ENCODE measurements around the gene FBXO15. TPM values are rescaled to one million over a fixed set of nuclear protein-coding genes. Genes with fewer than 3 reads are reported as not detected.

Gene FBXO15
- total and polyA plus RNA-seq, 4 experiments from 2014 or later = 2.0 to 2.6 (median 2.4) TPM

DNA sequence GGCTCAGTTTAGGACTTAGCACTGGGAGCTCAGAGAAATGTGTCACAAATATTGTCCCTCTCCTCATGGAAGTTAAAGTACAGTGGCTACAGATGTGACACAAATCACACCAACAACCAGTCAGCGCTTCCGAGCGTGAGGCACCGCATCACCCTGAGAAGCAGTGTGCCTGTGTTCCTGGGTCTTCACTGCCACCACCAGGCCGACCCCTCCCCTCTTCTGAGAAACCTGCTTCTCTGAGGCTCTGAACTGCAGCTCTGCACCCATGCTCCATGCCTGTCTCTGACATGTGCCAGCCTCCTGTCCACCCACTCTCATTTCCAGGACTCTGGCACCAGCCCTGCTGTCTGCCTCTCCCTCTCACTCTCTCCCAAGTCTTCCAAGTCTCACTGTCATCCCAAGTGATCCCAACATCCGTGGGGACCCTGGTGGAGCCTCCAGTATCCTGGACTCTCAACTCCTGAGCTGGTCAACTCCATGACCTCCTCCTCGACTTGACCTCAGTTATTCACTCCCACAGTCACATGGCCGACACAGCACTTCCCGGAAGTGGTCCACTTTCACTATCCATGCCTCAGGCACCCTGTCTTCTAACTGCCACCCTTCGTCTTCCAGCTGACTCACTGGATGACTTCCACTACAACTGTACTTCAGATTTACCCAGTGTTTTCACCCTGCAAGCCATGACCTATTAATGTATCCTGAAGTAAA lies 73.5 kb downstream of the FBXO15 start:
- intact Hi-C loops (cut with micrococcal nuclease) = no loop called here
- Mint-ChIP-seq H3K4me1 (no peaks in the 10 kb centered on the region), H3K36me3 (no peaks in the 10 kb centered on the region), H3K9me3 (no peaks in the 10 kb centered on the region), H3K4me3 (no peak overlapping the region), H3K27me3 (peaks cover 0 to 3% of the 10 kb centered on the region in 2 donors), H3K27ac (no peak overlapping the region)
- Histone ChIP-seq H3K27me3 (ENCODE audit: insufficient read depth, low read length) (no peaks in the 10 kb centered on the region), H3K27ac (ENCODE audit: low read depth, low read length) (no peak overlapping the region), H3K4me3 (ENCODE audit: low read length in 2 of 2) (no peak overlapping the region), H3K36me3 (ENCODE audit: insufficient read depth, low read length) (no peaks in the 10 kb centered on the region), H3K9me3 (ENCODE audit: control insufficient read depth in 1 of 2, low read length in 2 of 2) (no peaks in the 10 kb centered on the region), H3K4me1 (ENCODE audit: insufficient read depth, low read length) (no peaks in the 10 kb centered on the region)
- ChIA-PET CTCF (ENCODE audit: partially characterized antibody) (no interaction called here), POLR2A (ENCODE audit: partially characterized antibody) (no interaction called here)
- no peak for DNase-seq

DNA sequence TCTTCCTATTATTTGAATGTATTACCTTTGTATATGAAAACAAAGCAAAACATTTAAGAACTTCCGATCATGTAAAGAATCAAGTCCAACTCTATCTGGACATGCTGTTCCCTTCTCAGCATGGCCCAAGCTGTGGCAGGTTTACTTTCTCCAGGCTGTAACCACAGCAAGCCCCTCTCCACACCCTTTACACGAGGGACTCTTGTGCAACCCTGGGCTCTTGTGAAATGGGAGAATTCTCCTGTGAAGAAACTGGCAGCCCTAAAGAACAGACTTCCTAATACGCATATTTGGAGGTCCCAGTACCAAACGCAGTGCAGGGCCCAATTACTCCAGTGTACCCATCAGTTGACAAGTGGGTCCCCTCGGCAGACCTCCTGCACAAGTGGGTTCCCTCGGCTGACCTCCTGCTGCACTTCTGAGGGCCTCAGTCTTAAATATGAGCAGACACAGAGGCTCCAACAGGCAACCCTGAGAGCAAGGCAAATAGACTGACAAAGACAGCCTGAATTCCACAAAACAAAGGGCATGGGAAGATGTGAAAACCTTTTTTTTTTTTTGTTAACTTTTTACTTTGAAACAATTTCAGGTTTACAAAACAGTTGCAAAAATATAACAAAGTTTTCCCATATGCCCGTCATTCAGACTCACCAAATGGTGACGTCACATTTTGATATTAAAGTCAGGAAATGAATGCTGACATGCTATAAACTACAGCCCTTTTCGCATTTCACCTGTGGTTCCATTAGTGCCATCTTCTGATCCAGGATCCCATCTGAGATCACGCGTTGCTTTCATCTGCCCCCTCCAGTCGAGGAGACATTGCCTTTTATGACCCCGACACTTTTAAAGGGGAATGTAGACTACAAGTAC lies 78.2 kb downstream of the FBXO15 start:
- Mint-ChIP-seq H3K4me3 (no peak overlapping the region), H3K4me1 (peaks cover 0 to 2% (median 0%) of the 10 kb centered on the region in 4 donors), H3K9me3 (no peaks in the 10 kb centered on the region), H3K27me3 (peaks cover 10% of the 10 kb centered on the region in 2 donors), H3K36me3 (no peaks in the 10 kb centered on the region), H3K27ac (no peak overlapping the region)
- Histone ChIP-seq H3K9me3 (ENCODE audit: control insufficient read depth in 1 of 2, low read length in 2 of 2) (no peaks in the 10 kb centered on the region), H3K4me1 (ENCODE audit: insufficient read depth, low read length) (peaks cover 7% of the 10 kb centered on the region), H3K4me3 (ENCODE audit: low read length in 2 of 2) (no peak overlapping the region), H3K27ac (ENCODE audit: low read depth, low read length) (no peak overlapping the region), H3K36me3 (ENCODE audit: insufficient read depth, low read length) (no peaks in the 10 kb centered on the region), H3K27me3 (ENCODE audit: insufficient read depth, low read length) (no peaks in the 10 kb centered on the region)
- intact Hi-C loops (cut with micrococcal nuclease) = no loop called here
- ChIA-PET CTCF (ENCODE audit: partially characterized antibody) (no interaction called here), POLR2A (ENCODE audit: partially characterized antibody) (no interaction called here)
- DNase-seq = no peak

DNA sequence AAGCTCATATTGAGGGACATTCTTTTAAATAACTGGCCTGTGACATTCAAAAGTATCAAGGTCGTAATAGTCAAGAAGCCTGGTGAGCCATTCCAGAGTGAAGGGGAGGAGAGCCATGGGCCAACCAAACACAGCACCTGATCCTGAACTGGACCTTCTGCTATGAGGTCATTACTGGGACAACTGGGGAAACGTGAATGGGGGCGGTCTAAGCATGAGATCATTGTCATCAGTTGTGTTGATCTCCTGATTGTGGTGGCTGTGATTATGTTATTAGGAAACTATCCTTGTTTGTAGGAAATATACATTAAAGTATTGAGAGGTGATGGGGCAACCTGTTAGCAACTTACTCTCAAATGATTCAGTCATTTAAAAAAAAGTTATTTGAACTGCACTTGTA lies 79.3 kb downstream of the FBXO15 start:
- H3K36me3 Mint-ChIP-seq = no peaks in the 10 kb centered on the region
- no peak overlapping the region for H3K4me3 Mint-ChIP-seq
- peaks cover 10% of the 10 kb centered on the region in 2 donors for H3K27me3 Mint-ChIP-seq
- no peaks in the 10 kb centered on the region for H3K9me3 Mint-ChIP-seq
- intact Hi-C loops (cut with micrococcal nuclease) = no loop called here
- no peak overlapping the region for H3K4me3 ChIP-seq (ENCODE audit: low read length in 2 of 2)
- H3K36me3 ChIP-seq (ENCODE audit: insufficient read depth, low read length) = no peaks in the 10 kb centered on the region
- H3K27ac ChIP-seq (ENCODE audit: low read depth, low read length) = no peak overlapping the region
- peaks cover 10% of the 10 kb centered on the region for H3K4me1 ChIP-seq (ENCODE audit: insufficient read depth, low read length)
- ChIA-PET CTCF (ENCODE audit: partially characterized antibody) (no interaction called here), POLR2A (ENCODE audit: partially characterized antibody) (no interaction called here)
- no peaks in the 10 kb centered on the region for H3K27me3 ChIP-seq (ENCODE audit: insufficient read depth, low read length)
- H3K4me1 Mint-ChIP-seq = peaks cover 0 to 4% (median 2%) of the 10 kb centered on the region in 4 donors
- H3K9me3 ChIP-seq (ENCODE audit: control insufficient read depth in 1 of 2, low read length in 2 of 2) = no peaks in the 10 kb centered on the region
- DNase-seq = no peak
- H3K27ac Mint-ChIP-seq = no peak overlapping the region

DNA sequence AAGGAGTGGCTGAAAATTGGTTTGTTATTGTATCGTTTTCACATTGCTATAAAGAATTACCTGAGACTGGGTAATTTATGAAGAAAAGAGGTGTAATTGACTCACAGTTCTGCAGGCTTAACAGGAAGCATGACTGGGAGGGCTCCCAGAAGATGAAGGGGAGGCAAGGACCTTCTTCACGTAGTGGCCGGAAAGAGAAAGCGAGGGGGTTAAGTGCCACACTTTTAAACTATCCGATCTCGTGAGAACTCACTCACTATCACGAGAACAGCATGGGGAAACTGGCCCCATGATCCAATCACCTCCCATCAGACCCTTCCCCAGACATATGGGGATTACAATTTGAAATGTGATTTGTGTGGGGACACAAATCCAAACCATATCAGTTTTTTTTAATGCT lies 81.6 kb downstream of the FBXO15 start:
- Mint-ChIP-seq H3K27me3 (peaks cover 6 to 10% of the 10 kb centered on the region in 2 donors), H3K36me3 (no peaks in the 10 kb centered on the region), H3K4me1 (peaks cover 0 to 4% (median 2%) of the 10 kb centered on the region in 4 donors), H3K9me3 (no peaks in the 10 kb centered on the region), H3K4me3 (peak overlapping the region in 1 of 8 donors; percentile 36), H3K27ac (no peak overlapping the region)
- Histone ChIP-seq H3K4me3 (ENCODE audit: low read length in 2 of 2) (no peak overlapping the region), H3K27ac (ENCODE audit: low read depth, low read length) (no peak overlapping the region), H3K27me3 (ENCODE audit: insufficient read depth, low read length) (no peaks in the 10 kb centered on the region), H3K4me1 (ENCODE audit: insufficient read depth, low read length) (peaks cover 10% of the 10 kb centered on the region), H3K36me3 (ENCODE audit: insufficient read depth, low read length) (no peaks in the 10 kb centered on the region), H3K9me3 (ENCODE audit: control insufficient read depth in 1 of 2, low read length in 2 of 2) (no peaks in the 10 kb centered on the region)
- ChIA-PET POLR2A (ENCODE audit: partially characterized antibody) (no interaction called here), CTCF (ENCODE audit: partially characterized antibody) (no interaction called here)
- intact Hi-C loops (cut with micrococcal nuclease) = no loop called here
- no peak for DNase-seq

DNA sequence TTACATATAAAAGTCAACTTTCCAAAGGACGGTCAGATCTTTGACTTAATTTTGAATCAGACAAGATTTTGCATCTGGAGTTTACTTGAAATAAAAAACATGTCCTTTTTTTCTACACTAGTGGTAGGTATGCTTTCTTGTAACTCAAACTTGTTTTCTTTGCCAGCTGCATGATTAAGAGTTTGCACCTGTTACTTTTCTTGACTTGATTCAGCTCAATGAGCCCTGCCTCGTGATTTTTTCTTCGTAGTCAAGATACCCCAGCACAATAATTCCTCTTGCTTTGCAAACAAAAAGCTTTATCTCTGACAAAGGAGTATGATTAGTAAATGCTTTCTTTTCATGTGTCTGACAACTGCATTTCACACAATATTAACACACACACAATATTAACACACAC lies 82.3 kb downstream of the FBXO15 start:
- CTCF ChIA-PET (ENCODE audit: partially characterized antibody) = interaction anchor here (2.9 kb wide), 1 partner anchor 17 kb away, joined by 9 read pairs; no protein-coding TSS in a partner anchor
- H3K4me3 Mint-ChIP-seq = no peak overlapping the region

DNA sequence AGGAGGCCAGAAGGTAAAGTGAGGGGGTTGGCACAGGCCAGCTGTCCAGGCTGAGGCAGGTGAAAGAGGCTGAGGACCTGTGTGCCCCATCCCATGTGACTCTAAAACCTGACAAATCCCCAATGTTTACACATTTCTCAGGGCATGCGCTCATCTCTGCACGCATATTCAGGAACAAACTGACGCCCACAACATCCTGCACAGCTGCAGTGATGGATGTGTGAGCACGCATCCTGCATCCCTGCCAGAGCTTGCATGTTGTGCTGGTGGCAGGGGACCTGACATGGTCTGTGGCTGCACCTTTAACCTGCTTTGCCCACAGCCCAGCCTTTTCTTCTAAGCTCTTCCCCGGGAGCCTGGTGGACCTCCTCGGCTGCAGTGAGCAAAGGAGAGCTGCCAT lies 83.1 kb downstream of the FBXO15 start:
- Histone ChIP-seq H3K27ac (ENCODE audit: low read depth, low read length) (no peak overlapping the region), H3K4me3 (ENCODE audit: low read length in 2 of 2) (no peak overlapping the region), H3K9me3 (ENCODE audit: control insufficient read depth in 1 of 2, low read length in 2 of 2) (no peaks in the 10 kb centered on the region), H3K36me3 (ENCODE audit: insufficient read depth, low read length) (no peaks in the 10 kb centered on the region), H3K4me1 (ENCODE audit: insufficient read depth, low read length) (peaks cover 10% of the 10 kb centered on the region), H3K27me3 (ENCODE audit: insufficient read depth, low read length) (no peaks in the 10 kb centered on the region)
- H3K4me3 Mint-ChIP-seq = no peak overlapping the region
- H3K4me1 Mint-ChIP-seq = peaks cover 0 to 4% (median 2%) of the 10 kb centered on the region in 4 donors
- ChIA-PET CTCF (ENCODE audit: partially characterized antibody) (interaction anchor here (2.9 kb wide), 1 partner anchor 18 kb away, joined by 9 read pairs; no protein-coding TSS in a partner anchor), POLR2A (ENCODE audit: partially characterized antibody) (interaction anchor here (2.0 kb wide), 1 partner anchor 18 kb away, joined by 6 read pairs; no protein-coding TSS in a partner anchor)
- H3K27me3 Mint-ChIP-seq = peaks cover 8 to 10% of the 10 kb centered on the region in 2 donors
- no peaks in the 10 kb centered on the region for H3K9me3 Mint-ChIP-seq
- DNase-seq = no peak
- H3K36me3 Mint-ChIP-seq = no peaks in the 10 kb centered on the region
- H3K27ac Mint-ChIP-seq = no peak overlapping the region
- intact Hi-C loops (cut with micrococcal nuclease) = no loop called here

More for the DNA sequence above, 82.3 kb downstream of the FBXO15 start:
- no peak for DNase-seq
- Histone ChIP-seq H3K4me3 (ENCODE audit: low read length in 2 of 2) (no peak overlapping the region), H3K27ac (ENCODE audit: low read depth, low read length) (no peak overlapping the region), H3K36me3 (ENCODE audit: insufficient read depth, low read length) (no peaks in the 10 kb centered on the region), H3K9me3 (ENCODE audit: control insufficient read depth in 1 of 2, low read length in 2 of 2) (no peaks in the 10 kb centered on the region), H3K4me1 (ENCODE audit: insufficient read depth, low read length) (peaks cover 10% of the 10 kb centered on the region), H3K27me3 (ENCODE audit: insufficient read depth, low read length) (no peaks in the 10 kb centered on the region)
- peaks cover 0 to 4% (median 2%) of the 10 kb centered on the region in 4 donors for H3K4me1 Mint-ChIP-seq
- no peak overlapping the region for H3K27ac Mint-ChIP-seq
- no peaks in the 10 kb centered on the region for H3K9me3 Mint-ChIP-seq
- POLR2A ChIA-PET (ENCODE audit: partially characterized antibody) = interaction anchor here (0.5 kb wide), 1 partner anchor 397 kb away, joined by 3 read pairs; no protein-coding TSS in a partner anchor
- H3K27me3 Mint-ChIP-seq = peaks cover 6 to 10% of the 10 kb centered on the region in 2 donors
- intact Hi-C loops (cut with micrococcal nuclease) = no loop called here
- no peaks in the 10 kb centered on the region for H3K36me3 Mint-ChIP-seq

DNA sequence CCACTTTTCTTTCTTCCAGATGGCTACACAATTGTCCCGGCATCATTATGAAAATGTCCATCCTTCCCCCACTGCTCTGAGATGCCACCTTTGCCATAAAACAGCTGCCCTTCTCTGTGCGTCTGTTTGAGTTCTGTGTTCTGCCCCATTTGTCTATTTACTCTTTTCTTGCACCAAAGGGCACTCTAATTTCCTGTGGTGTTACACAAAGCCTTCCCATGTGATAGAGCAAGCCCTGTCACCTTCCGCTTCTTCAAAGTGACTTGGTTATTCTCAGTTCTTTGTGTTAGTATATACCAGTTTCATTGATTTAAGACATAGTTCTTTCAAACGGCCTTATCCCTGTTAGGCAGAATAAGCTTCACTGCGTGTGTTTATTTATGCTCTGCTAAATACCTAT lies 84.1 kb downstream of the FBXO15 start:
- no peaks in the 10 kb centered on the region for H3K36me3 ChIP-seq (ENCODE audit: insufficient read depth, low read length)
- H3K4me3 ChIP-seq (ENCODE audit: low read length in 2 of 2) = no peak overlapping the region
- no peaks in the 10 kb centered on the region for H3K27me3 ChIP-seq (ENCODE audit: insufficient read depth, low read length)
- DNase-seq = no peak
- intact Hi-C loops (cut with micrococcal nuclease) = no loop called here
- Mint-ChIP-seq H3K36me3 (no peaks in the 10 kb centered on the region), H3K27me3 (peaks cover 8 to 10% of the 10 kb centered on the region in 2 donors), H3K4me1 (peaks cover 0 to 4% (median 2%) of the 10 kb centered on the region in 4 donors), H3K27ac (no peak overlapping the region), H3K9me3 (peaks cover 0 to 2% (median 0%) of the 10 kb centered on the region in 8 donors), H3K4me3 (no peak overlapping the region)
- H3K27ac ChIP-seq (ENCODE audit: low read depth, low read length) = no peak overlapping the region
- CTCF ChIA-PET (ENCODE audit: partially characterized antibody) = interaction anchor here (2.9 kb wide), 1 partner anchor 19 kb away, joined by 9 read pairs; no protein-coding TSS in a partner anchor
- POLR2A ChIA-PET (ENCODE audit: partially characterized antibody) = interaction anchor here (2.0 kb wide), 1 partner anchor 19 kb away, joined by 6 read pairs; no protein-coding TSS in a partner anchor
- no peaks in the 10 kb centered on the region for H3K9me3 ChIP-seq (ENCODE audit: control insufficient read depth in 1 of 2, low read length in 2 of 2)
- H3K4me1 ChIP-seq (ENCODE audit: insufficient read depth, low read length) = peaks cover 10% of the 10 kb centered on the region

Data from CD4-positive, alpha-beta memory T cell (primary cell).